Gastroesophageal sphincter (tissue), 3 donors: Measurements from ENCODE around the gene R3HDM2.

ENCODE experiments used
- POLR2A ChIP-seq, 2 donors: fragments of 450-650 bp; IDR thresholded peaks; one replicate each; pipeline ENCODE4 v1.6.1; 2017; ENCODE audit warnings: antibody characterized with exemption in 2 of 2, mild to moderate bottlenecking in 2 of 2, moderate library complexity in 1 of 2
- POLR2AphosphoS5 ChIP-seq: sonication (generic); formaldehyde crosslinking; IDR thresholded peaks from one replicate; pipeline ENCODE4 v1.6.1; 2017; ENCODE audit warnings: antibody characterized with exemption
- TF ChIP-seq, protein P1 (sequence below), 4 experiments: fragments of 200-600 bp in 2 of 4; fragments of 450-650 bp in 2 of 4; sonication (generic) in 1 of 4; IDR thresholded peaks; one replicate each; pipeline ENCODE4 v1.5.1; 2017 to 2019; ENCODE audit warnings: antibody characterized with exemption in 4 of 4, mild to moderate bottlenecking in 2 of 4, moderate library complexity in 2 of 4

DNA sequence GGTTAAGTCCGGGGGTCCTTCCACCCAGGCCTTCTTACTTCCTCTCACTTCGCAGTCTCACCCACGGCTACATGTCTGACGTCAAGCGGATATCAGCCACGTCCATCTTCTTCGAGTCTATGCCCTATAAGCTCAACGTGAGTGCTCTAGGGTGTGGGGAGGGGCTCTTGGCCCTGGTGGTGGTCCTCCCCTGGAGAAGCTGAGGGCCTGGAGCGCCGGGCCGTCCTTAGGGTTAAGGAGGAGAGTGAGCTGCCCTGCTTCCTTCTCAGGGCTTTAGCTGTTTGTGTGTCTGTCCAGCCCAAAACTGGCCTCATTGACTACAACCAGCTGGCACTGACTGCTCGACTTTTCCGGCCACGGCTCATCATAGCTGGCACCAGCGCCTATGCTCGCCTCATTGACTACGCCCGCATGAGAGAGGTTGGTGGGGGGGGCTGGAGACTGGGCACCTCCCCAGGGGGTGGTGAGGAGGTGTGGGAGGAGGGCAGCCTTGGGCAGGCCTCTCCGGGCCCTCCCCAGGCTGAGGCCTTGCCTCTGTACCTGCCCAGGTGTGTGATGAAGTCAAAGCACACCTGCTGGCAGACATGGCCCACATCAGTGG is 198.6 kb downstream of the R3HDM2 start:
- TF ChIP-seq, protein P1, sequence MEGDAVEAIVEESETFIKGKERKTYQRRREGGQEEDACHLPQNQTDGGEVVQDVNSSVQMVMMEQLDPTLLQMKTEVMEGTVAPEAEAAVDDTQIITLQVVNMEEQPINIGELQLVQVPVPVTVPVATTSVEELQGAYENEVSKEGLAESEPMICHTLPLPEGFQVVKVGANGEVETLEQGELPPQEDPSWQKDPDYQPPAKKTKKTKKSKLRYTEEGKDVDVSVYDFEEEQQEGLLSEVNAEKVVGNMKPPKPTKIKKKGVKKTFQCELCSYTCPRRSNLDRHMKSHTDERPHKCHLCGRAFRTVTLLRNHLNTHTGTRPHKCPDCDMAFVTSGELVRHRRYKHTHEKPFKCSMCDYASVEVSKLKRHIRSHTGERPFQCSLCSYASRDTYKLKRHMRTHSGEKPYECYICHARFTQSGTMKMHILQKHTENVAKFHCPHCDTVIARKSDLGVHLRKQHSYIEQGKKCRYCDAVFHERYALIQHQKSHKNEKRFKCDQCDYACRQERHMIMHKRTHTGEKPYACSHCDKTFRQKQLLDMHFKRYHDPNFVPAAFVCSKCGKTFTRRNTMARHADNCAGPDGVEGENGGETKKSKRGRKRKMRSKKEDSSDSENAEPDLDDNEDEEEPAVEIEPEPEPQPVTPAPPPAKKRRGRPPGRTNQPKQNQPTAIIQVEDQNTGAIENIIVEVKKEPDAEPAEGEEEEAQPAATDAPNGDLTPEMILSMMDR (IDR thresholded peaks at IDR 0.05) = no peak
- TF ChIP-seq POLR2A (IDR thresholded peaks at IDR 0.05) = no peak
- no peak for TF ChIP-seq POLR2AphosphoS5
